ENCODE results near the gene ZC3H12A. TPM values are rescaled to one million over a fixed set of nuclear protein-coding genes. Genes with fewer than 3 reads are reported as not detected.

The ZC3H12A gene
- total and polyA plus RNA-seq, 2 donors (not counting 1 experiment from before 2014, with no cell fraction given), result 73.0 to 170 TPM

DNA sequence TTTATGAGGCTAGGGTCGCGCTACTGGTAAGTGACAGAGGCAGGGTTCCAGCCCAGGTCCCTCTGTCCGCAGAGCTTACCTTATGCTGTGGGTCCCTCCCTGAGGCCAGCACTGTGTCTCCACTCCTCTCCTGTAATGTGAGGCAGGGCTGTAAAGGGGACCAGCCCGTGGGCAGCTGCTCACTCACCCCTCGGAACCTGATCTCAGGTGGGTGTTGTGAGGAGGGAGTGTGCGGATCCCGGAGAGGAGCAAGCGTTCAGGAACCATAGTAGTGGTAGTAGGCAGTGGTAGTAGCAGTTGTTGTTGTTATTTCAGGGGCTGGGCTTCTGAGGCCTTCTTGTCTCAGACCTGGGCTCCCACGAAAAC lies 1.7 kb downstream of the ZC3H12A start:
- Histone ChIP-seq H3K9ac (ENCODE audit: low read length) (peak overlapping the region; percentile 96), H3K79me2 (ENCODE audit: control insufficient read depth, insufficient read depth, low read length) (peaks cover 67% of the 10 kb centered on the region), H4K20me1 (ENCODE audit: control insufficient read depth, insufficient read depth, low read length, poor library complexity, severe bottlenecking) (peaks cover 61% of the 10 kb centered on the region), H3K27me3 (replicated peaks in 1 of 4; ENCODE audit: control extremely low read depth in 1 of 4, control insufficient read depth in 3 of 4, insufficient read depth in 4 of 4, low read length in 3 of 4) (peaks cover 0 to 6% (median 0%) of the 10 kb centered on the region in 4 experiments), H3K36me3 (replicated peaks in 1 of 2; ENCODE audit: control extremely low read depth in 1 of 2, control insufficient read depth in 1 of 2, extremely low read depth in 1 of 2, insufficient read depth in 2 of 2, low read length in 1 of 2) (peaks cover 0 to 51% of the 10 kb centered on the region in 2 experiments), H3K4me2 (replicated peaks; ENCODE audit: low read depth, low read length, poor library complexity, severe bottlenecking) (peak overlapping the region; percentile 92), H3K9me3 (ENCODE audit: control extremely low read depth in 1 of 3, control insufficient read depth in 2 of 3, insufficient read depth in 1 of 3, low read length in 2 of 3) (no peaks in the 10 kb centered on the region), H3K27ac (ENCODE audit: low read length in 2 of 2) (peak overlapping the region; percentile 96 to 97), H3K4me3 (ENCODE audit: control extremely low read depth in 1 of 5, extremely low read depth in 1 of 5, insufficient read depth in 1 of 5, low read depth in 2 of 5, low read length in 4 of 5) (peak overlapping the region; percentile 94 to 99 (median 98)), H3K4me1 (ENCODE audit: control insufficient read depth in 2 of 2, insufficient read depth in 2 of 2, low read length in 2 of 2) (peaks cover 39 to 69% of the 10 kb centered on the region in 2 donors), H2AFZ (ENCODE audit: insufficient read depth, low read depth, low read length, poor library complexity, severe bottlenecking) (no peak overlapping the region)
- no peaks in the 10 kb centered on the region for H3K9me3 Mint-ChIP-seq (ENCODE audit: insufficient read depth)
- H3K27ac Mint-ChIP-seq, result peak overlapping the region; percentile 98
- peak; percentile 39 for DNase-seq
- intact Hi-C loops (cut with micrococcal nuclease), result loop anchor here (5.0 to 10.0 kb wide), 4 partner anchors 121 to 1381 kb away; partner anchors contain the start of genes GNL2, RRAGC and STK40
- H3K4me1 Mint-ChIP-seq, result peaks cover 65% of the 10 kb centered on the region
- WGBS (ENCODE audit: insufficient coverage), result 44% methylated on average over 7 of the region's 9 CpGs
- ChIA-PET CTCF (interaction anchor here (0.5 to 22.3 kb wide), 5 partner anchors 12 to 39 kb away, joined by 3 to 690 read pairs (median 27); partner anchors contain the start of gene MEAF6), POLR2A (interaction anchor here (0.7 to 4.3 kb wide), 7 partner anchors 8 to 1026 kb away, joined by 3 to 28 read pairs (median 4); partner anchors contain the start of genes CDCA8, MEAF6 and OSCP1)
- H3K4me3 Mint-ChIP-seq, result peak overlapping the region; percentile 100
- peaks cover 2% of the 10 kb centered on the region for H3K27me3 Mint-ChIP-seq
- TF ChIP-seq EZH2 (IDR thresholded peaks at IDR 0.05; ENCODE audit: borderline replicate concordance, insufficient read depth, low read depth, low read length, poor library complexity, severe bottlenecking), result no peak
- no peak for TF ChIP-seq CTCF (IDR thresholded peaks at IDR 0.05)
- no peak for ATAC-seq (ENCODE audit: low read depth)
